ENCODE measurements around the gene PCDH10.

DNA sequence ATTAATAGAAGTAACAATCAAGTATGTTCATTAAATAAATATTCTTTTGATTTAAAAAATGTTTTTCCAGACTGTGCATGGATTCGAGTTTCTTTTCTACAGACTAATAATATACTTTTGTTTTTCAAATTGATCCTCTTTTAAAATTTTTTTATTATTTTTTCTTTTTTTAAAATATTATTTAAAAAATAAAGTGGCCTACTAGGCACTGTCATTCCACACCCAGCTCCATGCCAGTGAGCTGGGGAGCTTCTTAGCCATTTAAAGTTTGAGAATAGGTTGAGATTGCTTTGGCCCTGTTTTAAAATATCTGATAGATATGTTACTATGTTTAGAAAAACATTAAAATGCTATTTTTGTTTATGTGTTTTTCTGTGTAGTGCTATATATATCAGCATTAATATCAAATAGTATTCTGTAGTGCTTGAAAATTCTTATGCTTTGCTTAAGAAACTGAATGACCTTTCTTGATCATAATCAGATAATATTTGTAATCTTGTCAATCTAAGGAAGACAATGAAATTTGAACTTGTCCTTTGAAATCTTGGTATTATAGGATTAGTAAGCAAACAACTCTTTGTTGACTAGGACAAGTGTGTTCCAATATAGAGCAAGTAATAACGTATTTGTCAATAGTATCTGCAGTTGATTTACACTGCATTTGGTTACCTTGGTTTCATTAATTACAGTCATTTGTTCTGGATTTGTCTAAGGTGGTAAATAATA is 12.6 kb downstream of the PCDH10 start:
- TF ChIP-seq, protein P1, sequence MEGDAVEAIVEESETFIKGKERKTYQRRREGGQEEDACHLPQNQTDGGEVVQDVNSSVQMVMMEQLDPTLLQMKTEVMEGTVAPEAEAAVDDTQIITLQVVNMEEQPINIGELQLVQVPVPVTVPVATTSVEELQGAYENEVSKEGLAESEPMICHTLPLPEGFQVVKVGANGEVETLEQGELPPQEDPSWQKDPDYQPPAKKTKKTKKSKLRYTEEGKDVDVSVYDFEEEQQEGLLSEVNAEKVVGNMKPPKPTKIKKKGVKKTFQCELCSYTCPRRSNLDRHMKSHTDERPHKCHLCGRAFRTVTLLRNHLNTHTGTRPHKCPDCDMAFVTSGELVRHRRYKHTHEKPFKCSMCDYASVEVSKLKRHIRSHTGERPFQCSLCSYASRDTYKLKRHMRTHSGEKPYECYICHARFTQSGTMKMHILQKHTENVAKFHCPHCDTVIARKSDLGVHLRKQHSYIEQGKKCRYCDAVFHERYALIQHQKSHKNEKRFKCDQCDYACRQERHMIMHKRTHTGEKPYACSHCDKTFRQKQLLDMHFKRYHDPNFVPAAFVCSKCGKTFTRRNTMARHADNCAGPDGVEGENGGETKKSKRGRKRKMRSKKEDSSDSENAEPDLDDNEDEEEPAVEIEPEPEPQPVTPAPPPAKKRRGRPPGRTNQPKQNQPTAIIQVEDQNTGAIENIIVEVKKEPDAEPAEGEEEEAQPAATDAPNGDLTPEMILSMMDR (IDR thresholded peaks at IDR 0.05; ENCODE audit: low read depth, low read length), result no peak
- TF ChIP-seq EZH2phosphoT487 (IDR thresholded peaks at IDR 0.05; ENCODE audit: low read depth), result no peak

Data from OCI-LY3 (cell line).